OCI-LY3 (cell line): Measurements from ENCODE around the gene XRRA1.

Source experiments
- CTCF ChIP-seq: fragments of 200-600, 300-600 bp; sonication (generic); IDR thresholded peaks from 2 replicates; pipeline ENCODE4 v1.5.1; 2014; ENCODE audit warnings: antibody characterized with exemption, low read length, low read depth
- EZH2phosphoT487 ChIP-seq: fragments of 200-600 bp; shearing (Covaris generic); IDR thresholded peaks from 2 replicates; pipeline ENCODE4 v1.6.1; 2018; ENCODE audit warnings: antibody characterized with exemption, mixed run types, low read depth

- no peak for TF ChIP-seq CTCF
- no peak for TF ChIP-seq EZH2phosphoT487
Observed at GRCh38 chr11:74988541-74989259, 39.8 kb upstream of the XRRA1 start, which contains the start of gene NEU3.
